K562 (cell line): ENCODE data around the gene HSD17B8. TPM values are rescaled to one million over a fixed set of nuclear protein-coding genes. Genes with fewer than 3 reads are reported as not detected.

Experiments used
- ATAC-seq: fragments of 200-7000 bp; cut with Tn5 transposase; 3 replicates; pipeline ENCODE4 v1.9.1; 2020; ENCODE audit warnings: moderate library complexity
- BruUV-seq: library from RNA; stranded (reverse); fragments of 400-500 nt; replicated peaks from 2 replicates; lab custom pipeline; 2021; lab: Mats Ljungman, UMichigan
- CTCF ChIA-PET: fragments of 300-600 bp; formaldehyde crosslinking; extraction: SDS; loops from one replicate; lab custom pipeline; 2021; ENCODE audit warnings: low intra/inter-chr PET ratio; lab: Yijun Ruan, JAX
- POLR2A ChIA-PET: fragments of 300-600, 350-650 bp; sonication (Branson Sonifier 250); formaldehyde crosslinking; extraction: SDS; loops from one replicate; lab custom pipeline; 2021; ENCODE audit warnings: antibody characterized with exemption, inconsistent platforms; lab: Yijun Ruan, JAX
- DNase-seq, 4 experiments: peaks; one replicate each; pipeline versions ENCODE4 v3.0.0 to v3.0.0-alpha.2; 2011 to 2018; ENCODE audit warnings: low spot score in 3 of 4, mixed read lengths in 3 of 4; ENCODE audit errors: extremely low read depth in 1 of 4
- FAIRE-seq: peaks from 2 replicates; lab custom pipeline; 2011; peaks lifted over from hg19 to GRCh38; lab: Jason Lieb, UNC
- H2AFZ ChIP-seq: 2 replicates; pipeline ENCODE4 v1.6.0; 2011; ENCODE audit warnings: low read depth, low read length, control low read depth, inconsistent platforms
- H3K27ac ChIP-seq: fragments of 200-600 bp; 3 replicates; pipeline ENCODE4 v1.8.0; 2011; ENCODE audit warnings: low read depth, mild to moderate bottlenecking, control low read depth, inconsistent platforms, low read length, moderate library complexity, mixed read lengths; ENCODE audit errors: extremely low read depth
- H3K27me3 ChIP-seq, 2 experiments: fragments of 300-600 bp in 1 of 2; 2 replicates in 1 of 2; 3 replicates in 1 of 2; pipeline versions ENCODE4 v1.6.0 to v1.8.0; 2011; ENCODE audit warnings: inconsistent platforms in 2 of 2, low read length in 2 of 2, mild to moderate bottlenecking in 1 of 2, mixed read lengths in 1 of 2, moderate library complexity in 1 of 2; ENCODE audit not compliant: control insufficient read depth in 2 of 2, insufficient read depth in 2 of 2
- H3K36me3 ChIP-seq: fragments of 300-600 bp; 3 replicates; pipeline ENCODE4 v1.8.0; 2011; ENCODE audit warnings: mild to moderate bottlenecking, low read length, inconsistent platforms; ENCODE audit not compliant: control insufficient read depth, insufficient read depth
- H3K4me1 ChIP-seq, 2 experiments: fragments of 200-600 bp in 1 of 2; replicated peaks in 1 of 2; 2 replicates in 1 of 2; 3 replicates in 1 of 2; pipeline versions ENCODE4 v1.5.1 to v1.8.0; 2011; ENCODE audit warnings: inconsistent platforms in 2 of 2, low read length in 2 of 2, mild to moderate bottlenecking in 1 of 2, mixed read lengths in 1 of 2, moderate library complexity in 1 of 2; ENCODE audit not compliant: control insufficient read depth in 2 of 2, insufficient read depth in 2 of 2
- H3K4me2 ChIP-seq: 2 replicates; pipeline ENCODE4 v1.6.1; 2011; ENCODE audit warnings: low read length, control low read depth, inconsistent platforms, mixed read lengths; ENCODE audit not compliant: insufficient read depth
- H3K4me3 ChIP-seq: fragments of 200-600 bp; sonication (generic), shearing (Covaris generic); 2 replicates; pipeline ENCODE4 v1.5.1; 2016; ENCODE audit warnings: control low read depth, inconsistent platforms
- H3K79me2 ChIP-seq: fragments of 200-600 bp; 3 replicates; pipeline ENCODE4 v1.8.0; 2011; ENCODE audit warnings: low read length, inconsistent platforms; ENCODE audit not compliant: control insufficient read depth, insufficient read depth
- H3K9ac ChIP-seq, 2 experiments: 2 replicates each; pipeline versions ENCODE4 v1.6.0 to v1.6.1; 2011; ENCODE audit warnings: low read depth in 2 of 2, low read length in 2 of 2, control low read depth in 1 of 2, inconsistent platforms in 1 of 2, mild to moderate bottlenecking in 1 of 2, mixed read lengths in 1 of 2; ENCODE audit not compliant: insufficient read depth in 1 of 2
- H3K9me1 ChIP-seq: one replicate; pipeline ENCODE4 v1.6.0; 2011; ENCODE audit warnings: inconsistent platforms, mild to moderate bottlenecking, low read length, moderate library complexity; ENCODE audit not compliant: control insufficient read depth, insufficient read depth
- H3K9me3 ChIP-seq: replicated peaks from 2 replicates; pipeline ENCODE4 v1.5.1; 2011; ENCODE audit warnings: low read depth, low read length, inconsistent platforms; ENCODE audit not compliant: control insufficient read depth, insufficient read depth
- H4K20me1 ChIP-seq: replicated peaks from 2 replicates; pipeline ENCODE4 v1.6.1; 2011; ENCODE audit warnings: low read length, inconsistent platforms, mixed read lengths; ENCODE audit not compliant: control insufficient read depth, insufficient read depth
- BRD9 ChIP-seq: fragments of 450-650 bp; IDR thresholded peaks from 2 replicates; pipeline ENCODE4 v1.6.1; 2018; ENCODE audit warnings: low read depth; ENCODE audit not compliant: partially characterized antibody
- CREB3 ChIP-seq: fragments of 450-650 bp; conservative IDR thresholded peaks from 2 replicates; pipeline ENCODE4 v1.6.1; 2016; ENCODE audit warnings: missing genetic modification characterization, low read depth, mild to moderate bottlenecking, missing compliant biosample characterization, moderate library complexity
- DNMT1 ChIP-seq: fragments of 450-650 bp; IDR thresholded peaks from 2 replicates; pipeline ENCODE4 v1.6.1; 2016; ENCODE audit warnings: antibody characterized with exemption, mild to moderate bottlenecking
- ELF1 ChIP-seq: fragments of 200-800 bp; sonication (Bioruptor generic); IDR thresholded peaks from 2 replicates; pipeline ENCODE4 v1.6.1; 2016; ENCODE audit warnings: missing genetic modification characterization, missing compliant biosample characterization
- ETV6 ChIP-seq, 3 experiments: fragments of 150-350 bp in 1 of 3; sonication (generic) in 1 of 3; formaldehyde crosslinking in 1 of 3; IDR thresholded peaks; 2 replicates each; pipeline versions ENCODE4 v1.6.1 to v1.8.0; 2014 to 2022; ENCODE audit warnings: borderline replicate concordance in 2 of 3, low read depth in 2 of 3, antibody characterized with exemption in 1 of 3, low read length in 1 of 3, mild to moderate bottlenecking in 1 of 3, missing genetic modification reagents in 1 of 3
- FOXK1 ChIP-seq: sonication (generic); formaldehyde crosslinking; IDR thresholded peaks from 2 replicates; pipeline ENCODE4 v1.8.0; 2022; ENCODE audit warnings: missing genetic modification reagents, mild to moderate bottlenecking, borderline replicate concordance
- FOXM1 ChIP-seq, 2 experiments: fragments of 450-650 bp in 1 of 2; sonication (generic) in 1 of 2; formaldehyde crosslinking in 1 of 2; IDR thresholded peaks; 2 replicates each; pipeline versions ENCODE4 v1.6.1 to v1.9.0; 2017 to 2022; ENCODE audit warnings: low read depth in 2 of 2, mild to moderate bottlenecking in 2 of 2, missing genetic modification reagents in 1 of 2, moderate library complexity in 1 of 2
- HBP1 ChIP-seq: fragments of 450-650 bp; formaldehyde crosslinking; IDR thresholded peaks from 2 replicates; pipeline ENCODE4 v1.4.0; 2022; ENCODE audit warnings: missing genetic modification characterization
- HDAC1 ChIP-seq, 2 experiments: fragments of 450-650 bp; IDR thresholded peaks; 2 replicates each; pipeline ENCODE4 v1.6.1; 2016 to 2017; ENCODE audit warnings: inconsistent platforms in 1 of 2, mild to moderate bottlenecking in 1 of 2, moderate library complexity in 1 of 2
- NR2C2 ChIP-seq, 2 experiments: fragments of 200-800 bp in 1 of 2; sonication (Bioruptor generic) in 1 of 2; sonication (generic) in 1 of 2; formaldehyde crosslinking in 1 of 2; IDR thresholded peaks; 2 replicates each; pipeline versions ENCODE4 v1.6.1 to v1.8.0; 2016 to 2022; ENCODE audit warnings: mild to moderate bottlenecking in 1 of 2, missing compliant biosample characterization in 1 of 2, missing genetic modification characterization in 1 of 2, missing genetic modification reagents in 1 of 2
- RBM34 ChIP-seq: fragments of 200-400 bp; formaldehyde crosslinking; IDR thresholded peaks from 2 replicates; pipeline ENCODE4 v1.6.1; 2018; ENCODE audit warnings: low read length, borderline replicate concordance; ENCODE audit not compliant: insufficient read depth
- SLC30A9 ChIP-seq: fragments of 250-450 bp; sonication (Bioruptor Pico); IDR thresholded peaks from 2 replicates; pipeline ENCODE4 v1.8.0; 2022; ENCODE audit warnings: mild to moderate bottlenecking, moderate library complexity
- TEAD4 ChIP-seq, 2 experiments: sonication (generic) in 1 of 2; formaldehyde crosslinking in 1 of 2; IDR thresholded peaks; 2 replicates each; pipeline versions ENCODE4 v1.6.1 to v1.8.0; 2012 to 2022; ENCODE audit warnings: borderline replicate concordance in 1 of 2, inconsistent platforms in 1 of 2, low read length in 1 of 2, mild to moderate bottlenecking in 1 of 2, missing genetic modification reagents in 1 of 2
- ZNF354B ChIP-seq: fragments of 250-450 bp; sonication (Bioruptor Pico); IDR thresholded peaks from 2 replicates; pipeline ENCODE4 v1.4.0; 2020
- ZNF696 ChIP-seq: fragments of 250-450 bp; sonication (Bioruptor Pico); conservative IDR thresholded peaks from 2 replicates; pipeline ENCODE4 v1.4.0; 2020; ENCODE audit warnings: mild to moderate bottlenecking, moderate library complexity
- WGBS: fragments of 100-300 bp; shearing (Covaris generic); methylation state at CpG from one replicate; pipeline ENCODE4 v1.1.6; 2016; ENCODE audit warnings: low coverage, mixed read lengths; ENCODE audit not compliant: insufficient coverage; ENCODE audit errors: missing lambda C conversion rate; 5-methylcytosine and 5-hydroxymethylcytosine counted together
- in situ Hi-C: fragments of 300-500 bp; cut with MboI; formaldehyde crosslinking; loops from 4 replicates; pipeline ENCODE4 v1.15.0; 2018; ENCODE audit warnings: inconsistent platforms, mixed read lengths
- intact Hi-C: fragments of 100-400 bp; cut with micrococcal nuclease; formaldehyde crosslinking; loops from 2 replicates; pipeline ENCODE4 v1.14.2; 2022
- polyA plus RNA-seq, 8 experiments: library from polyadenylated mRNA; depleted of rRNA in 4 of 8; stranded (reverse) in 5 of 8; unstranded in 3 of 8; fragments of >200 nt; fragmentation: Nextera tagmentation in 2 of 8; fragmentation: Illumina TruSeq in 1 of 8; extraction: Ambion mirVana in 2 of 8; extraction: Trizol in 1 of 8; gene quantifications; 2 replicates each; pipeline versions ENCODE4 v1.2.1 to v1.2.3, GENCODE V29; 2011 to 2014; ENCODE audit warnings: inconsistent platforms in 1 of 8, missing spikeins in 1 of 8
- total RNA-seq, 7 experiments: library from RNA; depleted of rRNA in 6 of 7; stranded (reverse); fragments of >200 nt in 6 of 7; fragmentation: Illumina TruSeq in 2 of 7; extraction: Trizol in 2 of 7; gene quantifications; 2 replicates each; pipeline versions ENCODE4 v1.2.1 to v1.2.3, GENCODE V29; 2011 to 2021; ENCODE audit warnings: low replicate concordance in 1 of 7

The HSD17B8 gene
- total and polyA plus RNA-seq, 9 of the 15 experiments (the other 6 are each of a cell fraction or from before 2014, with no cell fraction given): 3.7 to 35.2 (median 14.2) TPM

DNA sequence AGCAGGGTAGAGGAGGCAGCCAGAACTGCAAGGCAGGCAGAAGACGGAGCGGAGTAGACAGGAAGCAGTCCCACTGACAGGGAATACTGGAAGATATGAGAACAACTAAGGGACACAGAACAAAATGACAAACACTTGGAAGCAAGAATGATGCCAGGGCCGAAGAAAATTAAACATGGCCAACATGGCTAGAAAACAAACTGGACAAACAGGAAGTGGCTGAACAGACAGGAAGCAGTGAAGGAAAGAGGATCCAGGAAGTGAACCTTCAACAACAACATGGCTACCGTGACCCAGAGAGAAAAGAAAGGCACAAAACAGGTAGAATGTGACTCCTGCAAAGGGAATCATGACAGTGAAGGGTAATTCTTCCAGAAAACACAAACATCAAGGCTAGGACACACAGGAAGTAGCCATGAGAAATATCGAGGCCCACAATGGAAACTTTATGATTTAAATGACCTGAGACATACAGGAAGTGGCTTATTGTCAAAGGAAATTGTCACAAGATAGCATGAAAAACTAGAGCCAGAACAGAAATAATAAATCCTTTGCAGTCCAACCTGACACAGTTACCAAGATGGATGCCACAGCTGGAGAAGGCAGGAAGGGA, 21.3 kb upstream of the HSD17B8 start (continued):
- TF ChIP-seq ETV6 (IDR thresholded peaks at IDR 0.05; ENCODE audit: borderline replicate concordance in 1 of 2, low read depth in 2 of 2, low read length in 1 of 2): 0 out of 4 replicates have a peak, but pooled peaks of 1 of the 2 experiments have one; percentile 34
- TF ChIP-seq ETV6 (CRISPR knock-in tag; IDR thresholded peaks at IDR 0.05; ENCODE audit: borderline replicate concordance): no peak
- TF ChIP-seq HBP1 (CRISPR knock-in tag): 0 out of 2 replicates have a peak, but pooled peaks have one; percentile 9
- peak; percentile 62; the same call in 1 of the 2 replicates for TF ChIP-seq NR2C2 (CRISPR knock-in tag; IDR thresholded peaks at IDR 0.05)
- TF ChIP-seq NR2C2 (tag; IDR thresholded peaks at IDR 0.05): peak; percentile 89
- TF ChIP-seq ELF1 (tag): peak; percentile 85
- TF ChIP-seq HDAC1 (IDR thresholded peaks at IDR 0.05): 0 out of 4 replicates have a peak, but pooled peaks of 1 of the 2 experiments have one; percentile 4
- no peak for TF ChIP-seq TEAD4 (IDR thresholded peaks at IDR 0.05; ENCODE audit: low read length)
- no peak for TF ChIP-seq TEAD4 (CRISPR knock-in tag; IDR thresholded peaks at IDR 0.05; ENCODE audit: borderline replicate concordance)
- TF ChIP-seq, all 486 proteins: peak for 36

- Histone ChIP-seq H3K36me3 (no peaks in the 10 kb centered on the region), H3K4me2 (no peak overlapping the region), H3K27me3 (peaks cover 16 to 22% of the 10 kb centered on the region in 2 experiments; a peak in 4 of 5 replicates), H3K9me3 (peaks cover 13% of the 10 kb centered on the region), H3K4me3 (no peak overlapping the region), H3K27ac (no peak overlapping the region), H3K4me1 (peaks cover 0 to 4% of the 10 kb centered on the region in 2 experiments; a peak in 3 of 5 replicates), H4K20me1 (no peaks in the 10 kb centered on the region), H3K79me2 (no peaks in the 10 kb centered on the region), H3K9ac (no peak overlapping the region), H3K9me1 (no peaks in the 10 kb centered on the region), H2AFZ (no peak overlapping the region)
- no TSS peak for BruUV-seq
- ChIA-PET POLR2A (no interaction called here), CTCF (no interaction called here)
- intact Hi-C loops (no loop called here), in situ Hi-C loops (no loop called here)
- ATAC-seq: no peak
- 31% methylated on average over 6 of the region's 9 CpGs for WGBS
- no peak for FAIRE-seq
- DNase-seq: no peak
- TF ChIP-seq RBM34: no peak
- TF ChIP-seq SLC30A9: no peak
- TF ChIP-seq BRD9: no peak
- no peak for TF ChIP-seq FOXM1 (IDR thresholded peaks at IDR 0.05; ENCODE audit: low read depth)
- no peak for TF ChIP-seq FOXM1 (CRISPR knock-in tag; IDR thresholded peaks at IDR 0.05; ENCODE audit: low read depth)
- TF ChIP-seq ZNF696 (CRISPR knock-in tag): no peak
- TF ChIP-seq ZNF354B (CRISPR knock-in tag): no peak
- no peak for TF ChIP-seq CREB3 (tag)
- TF ChIP-seq FOXK1 (CRISPR knock-in tag): no peak
- TF ChIP-seq DNMT1: no peak
Observed at GRCh38 chr6:33185190-33185589, 19.3 kb upstream of the HSD17B8 start.
